Omental fat pad (tissue), 4 donors: ENCODE measurements around the gene TOX2. TPM values are rescaled to one million over a fixed set of nuclear protein-coding genes. Genes with fewer than 3 reads are reported as not detected.
"Not testable (repeated sequence)": the region's sequence is repeated elsewhere in the genome, so short reads cannot be mapped to it uniquely, and the experiment has no call there.

Experiments used
- ATAC-seq: fragments of 150-250 bp; one replicate; pipeline ENCODE4 v1.9.1; 2016; ENCODE audit warnings: mild to moderate bottlenecking, moderate library complexity; ENCODE audit not compliant: low FRiP score
- DNase-seq: peaks from one replicate; pipeline ENCODE4 v3.0.0-alpha.2; 2019; ENCODE audit warnings: low spot score
- total RNA-seq, 4 donors: library from RNA; depleted of rRNA; stranded (reverse); fragments of >200 nt; gene quantifications; one replicate each; pipeline ENCODE4 v1.1.0, GENCODE V29; 2016
- TF ChIP-seq, protein P1 (sequence below), 3 donors: fragments of 450-650 bp; IDR thresholded peaks; one replicate each; pipeline ENCODE4 v1.5.1; 2016 to 2017; ENCODE audit warnings: antibody characterized with exemption in 3 of 3, mild to moderate bottlenecking in 3 of 3, moderate library complexity in 2 of 3

The TOX2 gene
- total RNA-seq, 4 donors from 2014 or later: 0.44 to 7.1 (median 1.0) TPM

DNA sequence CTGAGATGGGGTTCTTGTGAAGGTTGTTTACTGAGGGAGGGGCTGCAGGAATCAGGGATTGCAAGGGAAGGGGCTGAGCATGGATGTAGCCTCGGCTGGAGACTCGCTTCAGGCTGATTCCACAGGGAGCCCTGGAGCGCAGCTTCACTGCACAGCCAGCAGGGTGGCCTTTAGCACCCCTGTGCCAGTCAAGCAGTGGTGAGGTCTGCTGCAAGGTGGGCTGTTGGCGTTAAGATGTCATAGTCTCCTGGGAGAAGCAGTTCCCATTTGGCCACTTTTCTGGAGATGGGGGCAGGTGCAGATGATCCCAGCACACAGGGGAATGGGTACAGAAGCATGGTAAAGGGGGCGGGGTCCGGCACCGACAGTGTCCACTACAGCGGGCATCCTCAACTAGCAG is 126.3 kb downstream of the TOX2 start:
- TF ChIP-seq, protein P1, sequence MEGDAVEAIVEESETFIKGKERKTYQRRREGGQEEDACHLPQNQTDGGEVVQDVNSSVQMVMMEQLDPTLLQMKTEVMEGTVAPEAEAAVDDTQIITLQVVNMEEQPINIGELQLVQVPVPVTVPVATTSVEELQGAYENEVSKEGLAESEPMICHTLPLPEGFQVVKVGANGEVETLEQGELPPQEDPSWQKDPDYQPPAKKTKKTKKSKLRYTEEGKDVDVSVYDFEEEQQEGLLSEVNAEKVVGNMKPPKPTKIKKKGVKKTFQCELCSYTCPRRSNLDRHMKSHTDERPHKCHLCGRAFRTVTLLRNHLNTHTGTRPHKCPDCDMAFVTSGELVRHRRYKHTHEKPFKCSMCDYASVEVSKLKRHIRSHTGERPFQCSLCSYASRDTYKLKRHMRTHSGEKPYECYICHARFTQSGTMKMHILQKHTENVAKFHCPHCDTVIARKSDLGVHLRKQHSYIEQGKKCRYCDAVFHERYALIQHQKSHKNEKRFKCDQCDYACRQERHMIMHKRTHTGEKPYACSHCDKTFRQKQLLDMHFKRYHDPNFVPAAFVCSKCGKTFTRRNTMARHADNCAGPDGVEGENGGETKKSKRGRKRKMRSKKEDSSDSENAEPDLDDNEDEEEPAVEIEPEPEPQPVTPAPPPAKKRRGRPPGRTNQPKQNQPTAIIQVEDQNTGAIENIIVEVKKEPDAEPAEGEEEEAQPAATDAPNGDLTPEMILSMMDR (IDR thresholded peaks at IDR 0.05): no peak
- ATAC-seq (no peak), DNase-seq (no peak)

DNA sequence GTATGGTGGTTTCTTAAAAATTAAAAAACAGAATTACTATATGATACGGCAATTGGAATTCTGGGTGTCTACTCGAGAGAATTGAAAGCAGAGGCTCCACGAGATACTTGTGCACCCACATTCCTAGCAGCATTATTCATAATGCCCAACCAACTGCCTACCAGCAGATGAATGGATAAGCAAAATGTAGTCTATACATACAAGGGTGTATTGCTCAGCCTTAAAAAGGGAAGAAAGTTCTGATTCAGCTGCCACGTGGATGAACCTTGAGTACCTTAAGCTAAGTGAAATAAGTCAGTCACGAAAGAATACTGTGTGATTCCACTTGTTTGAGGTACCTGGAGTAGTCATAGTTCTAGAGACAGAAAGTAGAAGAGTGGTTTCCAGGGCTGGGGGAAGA is 130.1 kb downstream of the TOX2 start:
- not testable (repeated sequence) for ATAC-seq, DNase-seq

DNA sequence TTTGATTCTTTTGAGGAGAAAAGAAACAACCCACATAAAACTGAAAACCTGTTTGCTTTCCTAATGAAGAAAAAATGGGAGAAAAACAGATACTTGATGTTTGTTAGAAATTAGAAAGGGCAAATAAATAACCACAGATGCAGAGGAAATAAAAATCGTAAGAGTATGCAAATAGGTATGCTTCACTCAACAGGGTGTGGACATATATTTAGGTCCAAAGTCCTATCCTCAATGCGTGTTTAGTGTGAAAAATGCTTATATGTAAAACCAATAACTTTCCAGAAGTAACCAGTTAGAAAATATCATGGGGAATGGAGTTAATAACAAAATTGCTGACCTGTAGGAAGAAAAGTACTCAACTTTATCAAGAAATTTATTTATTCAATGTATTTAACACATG is 135.7 kb downstream of the TOX2 start:
- ATAC-seq (no peak), DNase-seq (no peak)
- TF ChIP-seq, protein P1 (IDR thresholded peaks at IDR 0.05): no peak

DNA sequence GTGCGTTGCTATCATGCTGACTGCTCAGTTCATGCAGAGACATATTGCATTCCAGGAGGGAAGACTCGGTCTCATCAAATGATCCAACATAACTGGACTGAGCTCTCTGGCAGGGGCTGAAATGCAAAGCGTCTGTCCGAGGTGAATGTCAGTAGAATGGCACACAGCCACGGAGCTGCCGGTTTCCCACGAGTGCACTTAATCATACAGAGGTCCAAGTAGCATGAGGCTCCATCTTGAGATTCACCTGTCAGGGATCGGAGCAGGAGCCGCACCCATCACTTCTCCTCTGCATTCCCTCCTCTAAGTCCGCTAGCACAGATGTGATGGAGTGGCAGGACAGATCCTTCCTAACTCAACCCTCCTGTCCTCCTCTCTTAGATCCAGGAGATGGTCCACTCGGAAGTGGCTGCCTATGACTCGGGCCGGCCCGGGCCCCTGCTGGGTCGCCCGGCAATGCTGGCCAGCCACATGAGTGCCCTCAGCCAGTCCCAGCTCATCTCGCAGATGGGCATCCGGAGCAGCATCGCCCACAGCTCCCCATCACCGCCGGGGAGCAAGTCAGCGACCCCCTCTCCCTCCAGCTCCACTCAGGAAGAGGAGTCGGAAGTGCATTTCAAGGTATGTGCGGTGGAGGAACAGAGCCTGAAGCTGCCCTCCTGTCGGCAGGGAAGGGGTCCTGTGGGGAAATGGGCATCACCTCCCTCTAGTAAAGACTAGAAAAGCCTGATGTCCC is 136.4 kb downstream of the TOX2 start:
- DNase-seq: no peak
- TF ChIP-seq, protein P1 (IDR thresholded peaks at IDR 0.05): no peak
- no peak for ATAC-seq

DNA sequence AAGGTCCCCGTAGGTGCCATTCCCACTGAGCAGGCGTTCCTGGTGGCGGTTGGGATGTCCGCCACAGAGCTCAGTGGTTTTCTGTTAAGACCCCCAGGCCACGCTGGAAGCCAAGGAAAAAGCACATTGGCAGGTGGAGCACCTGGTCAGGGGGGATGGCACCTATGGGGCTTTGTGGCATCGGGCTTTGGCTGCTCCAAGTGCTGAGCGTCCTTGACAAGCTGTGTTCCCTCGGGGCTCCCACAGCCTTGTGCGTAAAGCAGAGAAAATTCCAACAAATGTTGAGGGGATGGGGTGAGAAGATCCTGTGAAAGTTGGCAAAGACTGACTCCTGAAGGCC is 137.0 kb downstream of the TOX2 start:
- ATAC-seq: no peak

DNA sequence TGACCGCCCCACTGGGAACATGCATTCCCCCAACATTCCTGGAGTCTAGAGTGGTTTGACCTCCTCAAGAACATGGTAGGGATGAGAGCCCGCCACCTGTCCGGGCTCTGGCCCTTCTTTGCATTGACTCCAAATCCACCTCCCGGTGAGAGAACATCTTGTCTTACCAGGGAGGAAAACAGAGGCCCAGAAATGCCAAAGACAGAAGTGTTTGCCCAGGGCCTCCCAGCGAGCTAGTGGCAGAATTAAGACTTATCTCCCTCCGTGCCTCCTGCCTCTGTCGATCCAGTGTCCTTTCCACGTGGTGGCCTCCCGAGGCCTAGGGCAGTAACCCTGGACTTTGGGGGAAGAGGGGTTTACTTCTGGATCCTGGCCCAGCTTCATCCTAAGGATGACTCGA is 137.5 kb downstream of the TOX2 start:
- TF ChIP-seq, protein P1 (IDR thresholded peaks at IDR 0.05): no peak
- no peak for DNase-seq

More for the DNA sequence above, 137.0 kb downstream of the TOX2 start:
- TF ChIP-seq, protein P1 (IDR thresholded peaks at IDR 0.05): no peak
- no peak for DNase-seq

DNA sequence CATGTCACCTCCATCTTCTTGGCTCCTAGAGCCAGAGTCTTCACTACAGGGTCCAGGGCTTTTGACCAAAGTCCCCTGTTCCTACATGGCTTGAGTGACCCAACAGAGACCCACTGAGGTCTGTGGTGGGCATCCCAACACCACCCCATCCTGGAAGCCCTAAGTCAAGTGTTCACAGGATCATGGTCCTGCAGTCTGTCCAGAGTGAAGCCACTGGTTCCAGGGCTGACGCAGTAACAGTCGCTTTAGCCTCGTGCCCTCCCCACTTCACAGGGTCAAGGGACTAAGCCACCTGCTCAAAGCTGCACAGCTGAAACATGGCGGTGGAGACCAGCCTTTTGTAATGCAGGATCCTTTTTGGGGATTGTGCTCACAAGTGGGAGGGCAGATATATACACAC is 138.4 kb downstream of the TOX2 start:
- no peak for DNase-seq

More for the DNA sequence above, 137.5 kb downstream of the TOX2 start:
- no peak for ATAC-seq

More for the DNA sequence above, 138.4 kb downstream of the TOX2 start:
- ATAC-seq: no peak
- TF ChIP-seq, protein P1 (IDR thresholded peaks at IDR 0.05): no peak
